Endothelial cell of umbilical vein (primary cell): ENCODE data around the gene HIVEP3. TPM values are rescaled to one million over a fixed set of nuclear protein-coding genes. Genes with fewer than 3 reads are reported as not detected.

Experiments used
- BruUV-seq: library from RNA; stranded (reverse); fragments of 400-500 nt; replicated peaks from 2 replicates; lab custom pipeline; 2021; lab: Mats Ljungman, UMichigan
- CTCF ChIA-PET: fragments of 300-600, 350-600 bp; sonication (Branson Sonifier 250); formaldehyde crosslinking; loops from one replicate; lab custom pipeline; 2021; ENCODE audit warnings: antibody characterized with exemption, inconsistent platforms; lab: Charles Lee
- POLR2A ChIA-PET: fragments of 300-600, 350-600 bp; sonication (Branson Sonifier 250); formaldehyde crosslinking; loops from one replicate; lab custom pipeline; 2021; ENCODE audit warnings: antibody characterized with exemption, inconsistent platforms; lab: Charles Lee
- DNase-seq: peaks from one replicate; pipeline ENCODE4 v3.0.0-alpha.2; 2011; ENCODE audit warnings: low read depth, low spot score
- FAIRE-seq: peaks from 2 replicates; lab custom pipeline; 2011; peaks lifted over from hg19 to GRCh38; lab: Jason Lieb, UNC
- H2AFZ ChIP-seq: 2 replicates; pipeline ENCODE4 v1.6.0; 2012; ENCODE audit warnings: low read depth, low read length, control low read depth, inconsistent platforms
- H3K27ac ChIP-seq: 2 replicates; pipeline ENCODE4 v1.5.1; 2011; ENCODE audit warnings: low read depth, mild to moderate bottlenecking, control low read depth, low read length, moderate library complexity; ENCODE audit not compliant: insufficient read depth
- H3K27me3 ChIP-seq, 2 experiments: 2 replicates each; pipeline versions ENCODE4 v1.6.0 to v1.6.1; 2011; ENCODE audit warnings: low read length in 2 of 2, mixed read lengths in 1 of 2; ENCODE audit not compliant: control insufficient read depth in 2 of 2, insufficient read depth in 2 of 2
- H3K36me3 ChIP-seq, 2 experiments: 2 replicates in 1 of 2; 3 replicates in 1 of 2; pipeline ENCODE4 v1.5.1; 2011; ENCODE audit warnings: low read length in 2 of 2, mild to moderate bottlenecking in 1 of 2, moderate library complexity in 1 of 2; ENCODE audit not compliant: control insufficient read depth in 2 of 2, insufficient read depth in 2 of 2; ENCODE audit errors: extremely low read depth in 1 of 2
- H3K4me1 ChIP-seq: 3 replicates; pipeline ENCODE4 v1.5.1; 2011; ENCODE audit warnings: mild to moderate bottlenecking, low read length; ENCODE audit not compliant: control insufficient read depth, insufficient read depth; ENCODE audit errors: extremely low read depth
- H3K4me2 ChIP-seq: 2 replicates; pipeline ENCODE4 v1.6.1; 2011; ENCODE audit warnings: low read length, control low read depth, mixed read lengths; ENCODE audit not compliant: insufficient read depth
- H3K4me3 ChIP-seq, 3 experiments: fragments of 200-600 bp in 1 of 3; sonication (generic), shearing (Covaris generic) in 1 of 3; replicated peaks in 1 of 3; 2 replicates each; pipeline ENCODE4 v1.5.1; 2011 to 2016; ENCODE audit warnings: control low read depth in 3 of 3, low read length in 3 of 3, mild to moderate bottlenecking in 2 of 3, inconsistent platforms in 1 of 3, low read depth in 1 of 3, moderate library complexity in 1 of 3; ENCODE audit not compliant: insufficient read depth in 1 of 3
- H3K79me2 ChIP-seq: 2 replicates; pipeline ENCODE4 v1.6.0; 2012; ENCODE audit warnings: low read length, inconsistent platforms; ENCODE audit not compliant: control insufficient read depth, insufficient read depth
- H3K9ac ChIP-seq: replicated peaks from 2 replicates; pipeline ENCODE3; 2011; ENCODE audit warnings: low read length, control low read depth; ENCODE audit not compliant: insufficient read depth; ENCODE audit errors: extremely low read depth
- H3K9me1 ChIP-seq: replicated peaks from 3 replicates; pipeline ENCODE4 v1.6.0; 2011; ENCODE audit warnings: mild to moderate bottlenecking, low read length; ENCODE audit not compliant: control insufficient read depth, insufficient read depth; ENCODE audit errors: extremely low read depth
- H3K9me3 ChIP-seq: replicated peaks from 2 replicates; pipeline ENCODE4 v1.5.1; 2012; ENCODE audit warnings: low read length, inconsistent platforms; ENCODE audit not compliant: control insufficient read depth, insufficient read depth
- H4K20me1 ChIP-seq: replicated peaks from 2 replicates; pipeline ENCODE3; 2011; ENCODE audit warnings: mild to moderate bottlenecking, low read length; ENCODE audit not compliant: control insufficient read depth, insufficient read depth; ENCODE audit errors: extremely low read depth
- EZH2 ChIP-seq: IDR thresholded peaks from 2 replicates; pipeline ENCODE4 v1.6.1; 2012; ENCODE audit warnings: borderline replicate concordance, low read depth, mild to moderate bottlenecking, moderate library complexity, low read length, inconsistent platforms; ENCODE audit not compliant: severe bottlenecking
- POLR2A ChIP-seq: IDR thresholded peaks from 2 replicates; pipeline ENCODE4 v1.6.1; 2012; ENCODE audit warnings: low read depth, mild to moderate bottlenecking, control low read depth, low read length
- POLR2AphosphoS5 ChIP-seq: IDR thresholded peaks from 2 replicates; pipeline ENCODE4 v1.6.1; 2012; ENCODE audit warnings: low read depth, mild to moderate bottlenecking, control low read depth, low read length, moderate library complexity; ENCODE audit not compliant: insufficient read depth
- dilution Hi-C: fragments of 300-500 bp; cut with MboI; formaldehyde crosslinking; loops from one replicate; pipeline ENCODE4 v1.15.0; 2019; ENCODE audit warnings: low sequenced_read_pairs; ENCODE audit not compliant: extremely low pct_ligation_motif_present
- intact Hi-C: fragments of 100-400 bp; cut with micrococcal nuclease; formaldehyde crosslinking; loops from one replicate; pipeline ENCODE4 v1.10.0; 2022
- polyA plus RNA-seq, 4 experiments: library from polyadenylated mRNA; depleted of rRNA in 3 of 4; stranded (reverse) in 3 of 4; unstranded in 1 of 4; fragments of >200 nt; gene quantifications; 2 replicates each; pipeline versions ENCODE4 v1.2.1 to v1.2.3, GENCODE V29; 2011 to 2012; ENCODE audit warnings: missing spikeins in 1 of 4
- total RNA-seq: library from RNA; stranded (reverse); gene quantifications from 2 replicates; pipeline ENCODE4 v1.2.3, GENCODE V29; 2021

The HIVEP3 gene
- total and polyA plus RNA-seq, 2 donors (not counting 3 experiments of a cell fraction or from before 2014, with no cell fraction given), result 3.4 to 4.0 TPM

- H3K4me2 ChIP-seq, result no peak overlapping the region
- H3K27me3 ChIP-seq, result no peaks in the 10 kb centered on the region
- intact Hi-C loops, result no loop called here
- no peak overlapping the region for H2AFZ ChIP-seq
- TF ChIP-seq POLR2A (no peak), EZH2 (no peak), POLR2AphosphoS5 (no peak)
- FAIRE-seq (no peak), DNase-seq (no peak)
- no peak overlapping the region for H3K9ac ChIP-seq
- CTCF ChIA-PET, result no interaction called here
- no peaks in the 10 kb centered on the region for H4K20me1 ChIP-seq
- dilution Hi-C loops, result no loop called here
- no peaks in the 10 kb centered on the region for H3K36me3 ChIP-seq
- POLR2A ChIA-PET, result no interaction called here
- H3K79me2 ChIP-seq, result no peaks in the 10 kb centered on the region
- H3K4me1 ChIP-seq, result peaks cover 5% of the 10 kb centered on the region
- H3K27ac ChIP-seq, result no peak overlapping the region
- no TSS peak for BruUV-seq
- no peaks in the 10 kb centered on the region for H3K9me1 ChIP-seq
- no peak overlapping the region for H3K4me3 ChIP-seq
- no peaks in the 10 kb centered on the region for H3K9me3 ChIP-seq
These were observed 379.3 kb downstream of the HIVEP3 start for GRCh38 chr1:41539418-41539805.

GRCh38 chr1:41538741-41539417 is 379.8 kb downstream of the HIVEP3 start:
- H3K9me1 ChIP-seq, result no peaks in the 10 kb centered on the region
- no peak for FAIRE-seq
- POLR2A ChIA-PET, result no interaction called here

More at GRCh38 chr1:41538741-41539417, 379.8 kb downstream of the HIVEP3 start:
- H3K9ac ChIP-seq, result no peak overlapping the region
- intact Hi-C loops, result no loop called here
- no peak overlapping the region for H3K4me2 ChIP-seq
- no peaks in the 10 kb centered on the region for H3K9me3 ChIP-seq
- no TSS peak for BruUV-seq
- H3K36me3 ChIP-seq, result no peaks in the 10 kb centered on the region
- H3K27ac ChIP-seq, result no peak overlapping the region
- no peaks in the 10 kb centered on the region for H4K20me1 ChIP-seq
- CTCF ChIA-PET, result interaction anchor here (2.2 kb wide), 1 partner anchor 23 kb away, joined by 13 read pairs; no protein-coding TSS in a partner anchor
- H2AFZ ChIP-seq, result no peak overlapping the region
- no peak for DNase-seq
- dilution Hi-C loops, result no loop called here
- H3K79me2 ChIP-seq, result no peaks in the 10 kb centered on the region
- TF ChIP-seq POLR2AphosphoS5 (no peak), EZH2 (no peak), POLR2A (no peak)
- H3K4me1 ChIP-seq, result peaks cover 5% of the 10 kb centered on the region
- H3K4me3 ChIP-seq, result no peak overlapping the region
- no peaks in the 10 kb centered on the region for H3K27me3 ChIP-seq
